GM23248 (cell line): ENCODE measurements around the gene ELMO3.

Experiments
- EZH2 ChIP-seq: fragments of 200-600 bp; sonication (generic); IDR thresholded peaks from 2 replicates; pipeline ENCODE4 v1.6.1; 2018; ENCODE audit warnings: antibody characterized with exemption, mild to moderate bottlenecking; ENCODE audit not compliant: insufficient read depth, poor library complexity, severe bottlenecking
- EZH2phosphoT487 ChIP-seq: fragments of 200-600 bp; sonication (generic); IDR thresholded peaks from 2 replicates; pipeline ENCODE4 v1.6.1; 2018; ENCODE audit warnings: antibody characterized with exemption, moderate library complexity, mild to moderate bottlenecking, low read depth; ENCODE audit not compliant: insufficient read depth

GRCh38 chr16:67157106-67157748 is 41.7 kb upstream of the ELMO3 start:
- TF ChIP-seq EZH2 (no peak), EZH2phosphoT487 (no peak)
